ENCODE results near the gene AHCYL1.

Gene AHCYL1

GRCh38 chr1:110039641-110040040 is 55.1 kb downstream of the AHCYL1 start:
- no peak for DNase-seq (ENCODE audit: low read depth)

DNA sequence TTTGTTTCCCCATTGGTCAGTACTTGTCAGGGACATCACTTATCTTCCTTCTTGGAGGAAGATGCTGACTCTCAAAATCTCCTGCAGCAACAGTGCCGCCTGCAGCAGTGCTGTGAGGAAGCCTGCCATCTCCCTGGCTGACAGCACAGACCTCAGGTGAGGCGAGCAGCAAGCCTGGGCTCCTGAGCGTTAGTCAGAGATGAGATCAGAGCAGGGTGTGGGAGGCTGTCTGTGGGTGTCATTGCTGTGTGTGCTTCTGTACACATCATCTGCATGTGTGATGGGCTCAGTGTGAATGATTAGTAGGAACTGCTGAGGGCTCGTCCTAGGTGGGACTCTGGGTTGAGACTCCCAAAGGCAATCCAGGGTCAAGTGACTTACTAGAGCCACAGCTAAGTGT is 56.0 kb downstream of the AHCYL1 start:
- DNase-seq (ENCODE audit: low read depth), result no peak

DNA sequence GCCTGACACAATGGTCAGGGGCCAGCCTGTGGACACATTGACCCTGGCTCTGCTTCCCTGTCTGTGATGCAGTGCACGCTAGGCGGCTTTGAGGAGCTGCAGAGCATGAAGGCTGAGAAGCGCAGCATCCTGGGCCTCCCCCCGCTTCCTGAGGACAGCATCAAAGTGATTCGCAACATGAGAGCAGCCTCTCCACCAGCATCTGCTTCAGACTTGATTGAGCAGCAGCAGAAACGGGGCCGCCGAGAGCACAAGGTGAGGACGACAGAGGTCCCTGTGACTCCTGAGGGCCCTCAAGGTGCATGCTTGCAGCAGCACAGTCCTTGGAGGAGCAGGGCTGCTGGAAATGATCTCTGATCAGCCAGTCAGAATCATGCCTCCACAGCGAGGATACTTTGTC is 58.5 kb downstream of the AHCYL1 start:
- DNase-seq (ENCODE audit: low read depth), result no peak

DNA sequence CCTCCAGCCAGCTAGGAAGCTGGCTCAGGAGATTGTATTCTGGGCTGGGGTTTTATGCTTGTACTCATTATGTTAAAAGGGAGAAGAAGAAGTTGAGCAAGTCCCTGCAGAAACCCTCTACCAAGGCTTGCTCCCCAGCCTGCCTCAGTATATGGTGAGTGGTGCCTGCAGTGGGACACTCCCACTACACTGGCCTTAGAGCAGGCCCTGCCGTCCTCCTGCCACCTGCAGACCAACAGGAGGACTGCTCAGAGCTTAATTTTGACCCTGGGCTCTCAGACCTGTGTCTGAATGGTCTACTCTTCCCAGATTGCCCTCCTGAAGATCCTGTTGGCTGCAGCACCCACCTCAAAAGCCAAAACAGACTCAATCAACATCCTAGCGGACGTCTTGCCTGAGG is 62.9 kb downstream of the AHCYL1 start:
- DNase-seq (ENCODE audit: low read depth), result no peak

GRCh38 chr1:110048240-110048639 is 63.7 kb downstream of the AHCYL1 start:
- DNase-seq (ENCODE audit: low read depth), result no peak

DNA sequence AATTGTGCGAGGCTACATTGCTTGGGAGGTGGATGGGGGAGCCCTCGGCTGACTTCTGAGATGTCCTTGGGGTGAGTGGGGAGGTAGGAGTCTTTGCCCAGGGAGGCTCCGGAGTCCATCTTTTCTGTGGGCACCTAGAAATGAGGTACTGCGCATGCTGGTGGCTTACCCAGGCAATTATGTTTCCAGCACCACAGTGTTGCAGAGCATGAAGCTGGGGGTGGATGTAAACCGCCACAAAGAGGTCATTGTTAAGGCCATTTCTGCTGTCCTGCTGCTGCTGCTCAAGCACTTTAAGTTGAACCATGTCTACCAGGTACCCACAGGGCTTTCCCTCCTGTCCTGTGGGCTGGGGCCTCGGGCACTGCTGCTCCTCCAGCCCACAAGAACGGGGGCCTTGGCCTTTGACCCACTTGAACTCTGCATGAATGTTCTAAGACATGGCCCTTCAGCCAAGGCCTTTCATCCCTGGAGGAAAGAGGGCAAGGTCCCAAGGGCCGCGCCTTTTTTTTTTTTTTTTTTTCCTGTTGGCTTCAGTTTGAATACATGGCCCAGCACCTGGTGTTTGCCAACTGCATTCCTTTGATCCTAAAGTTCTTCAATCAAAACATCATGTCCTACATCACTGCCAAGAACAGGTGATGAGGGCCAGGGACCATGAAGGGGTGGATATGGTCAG is 64.5 kb downstream of the AHCYL1 start:
- DNase-seq (ENCODE audit: low read depth), result no peak

DNA sequence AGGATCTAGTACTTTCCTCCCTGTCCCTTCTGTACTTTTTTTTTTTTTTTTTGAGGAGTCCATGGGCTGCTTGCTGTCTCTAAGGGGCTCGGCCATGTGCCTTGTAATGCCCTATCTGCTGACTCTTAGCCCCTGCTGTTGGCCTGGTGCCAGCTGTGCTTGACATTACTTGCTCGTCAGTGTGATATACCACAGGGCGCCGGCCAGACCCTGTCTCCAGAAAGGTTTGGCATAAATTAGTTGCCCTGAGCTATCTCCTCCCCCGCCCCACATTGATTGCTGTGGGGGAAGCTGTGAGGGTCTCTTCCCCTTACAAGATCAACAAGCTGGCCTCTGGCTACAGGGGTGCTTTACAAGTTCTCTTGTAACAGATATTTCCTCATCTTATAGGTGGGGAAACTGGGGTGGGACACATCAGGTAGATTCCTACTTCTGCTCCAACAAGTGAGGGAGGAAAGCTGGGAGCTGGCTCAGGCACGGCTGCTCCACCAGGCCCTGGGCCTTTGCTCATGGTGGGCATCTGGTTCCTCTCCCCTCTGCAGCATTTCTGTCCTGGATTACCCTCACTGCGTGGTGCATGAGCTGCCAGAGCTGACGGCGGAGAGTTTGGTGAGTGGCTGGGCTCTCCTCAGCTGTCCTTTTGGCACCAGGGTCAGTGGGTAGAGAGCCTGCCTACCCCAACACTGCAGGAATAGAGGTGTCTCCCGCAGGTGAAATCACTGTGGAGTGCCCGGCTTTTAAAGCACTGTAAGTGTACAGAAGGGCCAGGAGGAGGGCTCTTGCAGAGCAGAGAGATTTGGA is 65.4 kb downstream of the AHCYL1 start:
- DNase-seq (ENCODE audit: low read depth), result no peak

DNA sequence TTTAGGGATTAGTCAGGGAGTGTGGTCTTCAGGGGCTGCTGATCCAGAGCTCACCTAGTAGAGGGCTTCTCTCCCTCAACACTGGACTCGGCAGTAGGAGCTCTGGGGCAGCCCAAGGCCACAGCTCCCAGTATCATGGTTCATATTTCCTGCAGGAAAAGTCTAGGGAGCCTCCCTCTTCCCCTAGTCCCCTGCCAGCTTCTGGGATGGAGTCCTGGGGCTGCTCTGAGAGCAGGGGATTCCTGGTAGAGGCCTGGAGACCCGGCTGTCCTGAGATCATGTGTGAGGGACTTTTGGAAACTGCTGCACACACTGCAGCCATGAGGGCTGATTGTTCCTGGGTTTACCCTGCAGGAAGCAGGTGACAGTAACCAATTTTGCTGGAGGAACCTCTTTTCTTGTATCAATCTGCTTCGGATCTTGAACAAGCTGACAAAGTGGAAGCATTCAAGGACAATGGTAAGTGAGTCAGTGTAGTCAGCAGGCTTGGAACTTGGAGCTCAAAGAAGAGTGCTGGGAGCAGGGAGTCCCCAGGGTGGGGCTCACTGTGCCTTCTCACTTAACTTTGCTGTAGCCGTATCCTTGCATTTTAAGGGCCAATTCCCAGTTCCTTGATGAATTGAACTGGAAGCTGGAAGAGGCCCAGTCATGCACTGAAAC is 66.2 kb downstream of the AHCYL1 start:
- no peak for DNase-seq (ENCODE audit: low read depth)

DNA sequence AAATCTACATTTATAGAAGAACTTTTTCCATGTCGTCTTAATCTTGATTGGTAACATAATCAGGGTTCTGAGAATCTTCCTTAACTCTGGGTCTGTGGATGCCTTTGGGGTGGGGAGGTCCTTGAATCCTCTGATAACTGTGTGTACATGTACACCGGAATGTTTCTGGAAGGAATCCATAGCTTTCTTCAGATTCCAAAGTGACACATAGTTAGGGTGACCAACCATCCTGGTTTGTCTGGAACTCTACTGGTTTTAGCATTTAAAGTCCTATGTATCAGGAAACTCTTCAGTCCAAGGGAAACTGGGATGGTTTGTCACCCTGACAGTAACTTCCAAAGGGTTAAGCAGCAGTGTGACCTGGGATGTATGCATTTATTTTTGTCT is 66.7 kb downstream of the AHCYL1 start:
- no peak for DNase-seq (ENCODE audit: low read depth)

DNA sequence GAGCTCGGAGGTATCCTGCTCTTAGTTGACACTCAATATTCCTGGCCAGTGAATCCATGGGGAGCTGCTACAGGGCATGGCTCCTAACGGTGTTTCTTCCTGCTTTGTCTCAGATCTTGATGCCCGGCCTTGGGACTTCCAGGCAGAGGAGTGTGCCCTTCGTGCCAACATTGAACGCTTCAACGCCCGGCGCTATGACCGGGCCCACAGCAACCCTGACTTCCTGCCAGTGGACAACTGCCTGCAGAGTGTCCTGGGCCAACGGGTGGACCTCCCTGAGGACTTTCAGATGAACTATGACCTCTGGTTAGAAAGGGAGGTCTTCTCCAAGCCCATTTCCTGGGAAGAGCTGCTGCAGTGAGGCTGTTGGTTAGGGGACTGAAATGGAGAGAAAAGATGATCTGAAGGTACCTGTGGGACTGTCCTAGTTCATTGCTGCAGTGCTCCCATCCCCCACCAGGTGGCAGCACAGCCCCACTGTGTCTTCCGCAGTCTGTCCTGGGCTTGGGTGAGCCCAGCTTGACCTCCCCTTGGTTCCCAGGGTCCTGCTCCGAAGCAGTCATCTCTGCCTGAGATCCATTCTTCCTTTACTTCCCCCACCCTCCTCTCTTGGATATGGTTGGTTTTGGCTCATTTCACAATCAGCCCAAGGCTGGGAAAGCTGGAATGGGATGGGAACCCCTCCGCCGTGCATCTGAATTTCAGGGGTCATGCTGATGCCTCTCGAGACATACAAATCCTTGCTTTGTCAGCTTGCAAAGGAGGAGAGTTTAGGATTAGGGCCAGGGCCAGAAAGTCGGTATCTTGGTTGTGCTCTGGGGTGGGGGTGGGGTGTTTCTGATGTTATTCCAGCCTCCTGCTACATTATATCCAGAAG is 69.2 kb downstream of the AHCYL1 start:
- peak; percentile 34 for DNase-seq (ENCODE audit: low read depth)

DNA sequence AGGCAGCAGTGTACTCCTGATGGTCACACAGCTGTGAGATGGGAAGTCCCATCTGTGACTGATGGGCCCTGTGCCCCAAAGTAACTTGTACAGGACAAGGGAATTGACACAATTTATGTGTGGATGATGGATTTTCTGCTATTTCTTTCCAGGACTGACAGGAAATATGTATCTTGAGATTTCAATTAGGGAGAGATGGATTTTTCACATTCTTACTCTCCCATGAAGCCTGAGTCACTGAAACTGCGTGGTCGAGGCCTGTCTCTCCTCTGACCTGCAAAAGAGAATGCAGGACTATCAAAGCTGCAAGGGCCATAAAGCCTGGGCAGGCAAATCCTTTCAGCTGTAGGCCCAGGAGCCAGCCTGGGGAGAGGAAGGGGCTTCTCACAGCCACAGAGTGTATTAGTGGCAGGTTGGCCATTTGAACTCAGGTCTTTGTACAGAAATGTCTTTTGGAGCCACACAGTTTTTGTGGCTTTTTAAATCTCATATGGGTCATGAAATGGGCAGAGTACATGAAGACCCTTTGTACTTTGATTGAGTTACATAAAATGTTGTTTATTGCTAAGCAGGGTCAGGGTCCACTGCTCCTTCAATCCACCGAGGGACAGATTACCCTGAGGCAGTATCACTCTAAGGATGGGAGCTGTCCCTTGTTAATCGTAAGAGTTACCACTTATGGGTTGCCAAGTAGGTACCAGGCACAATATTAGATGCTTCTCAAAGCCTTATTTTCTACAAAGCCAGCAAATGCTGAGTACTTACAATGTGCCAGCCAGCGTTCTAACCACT is 71.1 kb downstream of the AHCYL1 start:
- DNase-seq (ENCODE audit: low read depth), result no peak

- no peak for DNase-seq (ENCODE audit: low read depth)
These were observed 71.7 kb downstream of the AHCYL1 start for GRCh38 chr1:110056285-110056683.

GRCh38 chr1:110056776-110057175 is 72.2 kb downstream of the AHCYL1 start:
- DNase-seq (ENCODE audit: low read depth), result no peak

DNA sequence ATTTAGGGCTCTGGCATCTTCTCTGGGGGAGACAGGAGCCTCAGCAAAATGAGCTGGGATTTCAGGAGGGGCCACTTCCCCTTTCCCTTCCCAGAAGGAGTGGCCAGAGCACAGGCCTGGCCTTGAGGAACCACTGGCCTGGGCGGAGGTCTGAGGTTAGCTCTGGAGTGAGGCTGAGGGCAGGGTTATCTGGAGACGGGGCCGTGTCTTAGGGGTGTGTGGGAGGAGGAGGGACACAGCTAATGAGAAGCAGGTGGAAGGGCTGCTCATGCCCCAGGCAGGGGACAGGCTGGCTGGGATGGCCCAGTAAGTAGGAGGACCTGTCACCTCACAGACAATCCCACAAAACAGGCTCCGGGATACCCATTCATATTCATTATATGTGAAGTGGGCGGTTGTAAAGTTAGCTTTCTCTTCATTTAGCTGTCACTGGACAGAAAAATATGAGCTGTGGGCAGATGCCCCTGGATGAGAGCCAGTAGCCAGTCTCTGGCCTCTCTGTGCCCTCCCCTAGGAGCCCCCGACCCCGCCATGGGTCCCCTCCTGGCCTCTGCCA is 73.5 kb downstream of the AHCYL1 start:
- DNase-seq (ENCODE audit: low read depth), result no peak

- no peak for DNase-seq (ENCODE audit: low read depth)
These were observed 74.0 kb downstream of the AHCYL1 start for GRCh38 chr1:110058591-110058990.

GRCh38 chr1:110059133-110059863 is 74.7 kb downstream of the AHCYL1 start:
- no peak for DNase-seq (ENCODE audit: low read depth)

DNA sequence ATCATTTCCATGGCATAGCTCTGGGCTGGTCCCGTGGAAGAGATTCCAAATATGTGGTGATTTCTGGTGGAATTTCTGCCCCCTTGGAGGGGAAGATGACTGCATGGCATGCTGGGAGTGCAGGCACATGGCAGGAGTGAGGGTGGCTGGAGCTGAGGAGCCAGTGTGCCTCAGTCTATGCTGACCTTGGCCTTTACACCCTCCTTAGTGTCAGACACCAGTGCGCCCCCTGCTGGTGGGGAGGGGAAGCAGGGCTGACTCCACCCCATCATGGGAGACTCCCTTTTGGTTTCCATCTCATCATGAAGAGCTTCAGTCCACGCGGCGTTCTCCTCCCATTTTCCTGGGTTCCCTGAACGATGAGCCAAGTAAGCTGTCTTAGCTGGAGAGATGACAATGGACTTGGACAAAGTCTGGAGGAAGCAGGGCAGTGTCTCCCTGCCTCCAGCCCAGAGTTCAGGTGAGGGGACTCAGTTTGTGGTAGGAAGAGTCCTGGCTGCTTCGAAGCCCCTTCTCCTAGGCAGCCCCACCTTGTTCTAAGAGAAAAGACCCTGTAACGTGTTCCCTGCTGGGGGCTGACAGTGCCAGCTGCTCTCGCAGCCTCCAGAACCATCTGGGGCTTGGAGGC is 75.6 kb downstream of the AHCYL1 start:
- DNase-seq (ENCODE audit: low read depth), result peak; percentile 47

- no peak for DNase-seq (ENCODE audit: low read depth)
These were observed 76.1 kb downstream of the AHCYL1 start for GRCh38 chr1:110060662-110061060.

GRCh38 chr1:110061341-110061740 is 76.8 kb downstream of the AHCYL1 start:
- no peak for DNase-seq (ENCODE audit: low read depth)

DNA sequence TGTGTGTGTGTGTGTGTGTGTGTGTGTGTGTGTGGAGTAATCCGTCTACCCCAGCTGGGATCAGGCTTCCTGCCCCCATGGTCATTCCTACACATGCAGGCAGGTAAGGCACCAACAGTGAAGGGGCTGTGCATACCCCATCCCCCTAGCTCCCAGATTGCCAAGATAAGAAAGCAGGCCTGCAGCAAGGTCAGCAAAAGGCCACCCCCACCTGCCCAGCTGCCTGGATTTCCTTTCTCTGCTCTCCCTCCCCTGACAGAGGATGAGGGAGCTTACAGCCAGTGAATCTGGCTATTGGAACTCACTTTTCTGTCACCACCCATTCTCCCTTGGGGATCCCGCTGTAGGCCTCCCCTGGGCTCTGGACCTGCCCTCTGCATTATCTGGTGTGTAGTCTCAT is 78.0 kb downstream of the AHCYL1 start:
- no peak for DNase-seq (ENCODE audit: low read depth)
